A172 (cell line): ENCODE results near the gene NCS1. TPM values are rescaled to one million over a fixed set of nuclear protein-coding genes. Genes with fewer than 3 reads are reported as not detected.
"Not testable (repeated sequence)": the region's sequence is repeated elsewhere in the genome, so short reads cannot be mapped to it uniquely, and the experiment has no call there.

Experiments
- DNase-seq: peaks from one replicate; pipeline ENCODE4 v3.0.0-alpha.2; 2015; ENCODE audit warnings: low spot score
- total RNA-seq: library from RNA; depleted of rRNA; stranded (reverse); fragments of >200 nt; shearing (Covaris generic); gene quantifications from 2 replicates; pipeline ENCODE4 v1.2.3, GENCODE V29; 2014

Gene NCS1
- total RNA-seq, 1 experiment from 2014 or later = 42.6 TPM

DNA sequence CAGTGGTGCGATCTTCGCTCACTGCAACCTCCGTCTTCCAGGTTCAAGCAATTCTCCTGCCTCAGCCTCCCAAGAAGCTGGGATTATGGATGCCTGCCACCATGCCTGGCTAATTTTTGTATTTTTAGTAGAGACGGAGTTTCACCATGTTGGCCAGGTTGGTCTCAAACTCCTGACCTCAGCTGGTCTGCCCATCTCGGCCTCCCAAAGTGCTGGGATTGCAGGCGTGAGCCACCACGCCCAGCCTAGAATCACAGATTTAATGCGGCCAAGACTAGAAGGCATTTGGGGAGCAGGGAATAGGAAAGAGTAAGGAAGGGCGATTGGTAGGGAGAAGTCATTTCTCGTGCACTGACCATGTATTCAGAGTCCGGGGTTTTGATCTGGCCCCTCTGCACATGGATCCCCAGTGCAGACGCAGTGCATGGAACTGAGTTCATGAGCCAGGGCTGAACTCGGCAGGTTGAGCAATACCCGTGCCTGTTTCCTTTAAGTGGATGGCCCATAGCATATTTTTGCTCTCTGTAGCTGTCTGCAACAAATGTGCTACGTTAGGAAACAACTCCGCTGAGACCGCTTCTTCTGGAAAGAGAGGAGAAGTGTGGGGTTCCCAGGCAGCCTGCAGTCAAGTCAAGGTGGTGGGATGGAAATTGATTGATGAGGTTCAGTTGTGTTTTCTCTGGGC, 90.0 kb downstream of the NCS1 start:
- DNase-seq = no peak

DNA sequence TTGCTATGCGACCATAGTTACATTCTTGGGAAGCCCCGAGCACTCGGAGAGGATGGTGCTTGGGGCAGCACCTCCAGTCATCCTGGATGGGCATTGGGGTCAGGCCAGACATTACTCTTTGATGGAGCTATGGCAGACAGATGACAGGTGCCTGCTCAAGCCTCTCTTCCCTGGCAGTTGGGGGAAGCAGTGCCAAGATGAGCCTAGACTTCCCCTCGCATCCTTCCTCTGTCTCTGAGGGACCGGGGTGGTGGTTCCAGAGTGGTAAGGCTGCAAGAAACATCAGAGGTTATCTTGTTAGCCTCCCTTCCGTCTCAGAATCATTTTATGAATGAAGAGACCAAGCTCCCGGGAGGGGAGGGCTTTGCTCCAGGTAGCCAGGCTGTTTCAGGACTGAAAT, 90.6 kb downstream of the NCS1 start:
- DNase-seq = no peak

GRCh38 chr9:130263601-130264413, 91.6 kb downstream of the NCS1 start:
- DNase-seq = peak; percentile 42

DNA sequence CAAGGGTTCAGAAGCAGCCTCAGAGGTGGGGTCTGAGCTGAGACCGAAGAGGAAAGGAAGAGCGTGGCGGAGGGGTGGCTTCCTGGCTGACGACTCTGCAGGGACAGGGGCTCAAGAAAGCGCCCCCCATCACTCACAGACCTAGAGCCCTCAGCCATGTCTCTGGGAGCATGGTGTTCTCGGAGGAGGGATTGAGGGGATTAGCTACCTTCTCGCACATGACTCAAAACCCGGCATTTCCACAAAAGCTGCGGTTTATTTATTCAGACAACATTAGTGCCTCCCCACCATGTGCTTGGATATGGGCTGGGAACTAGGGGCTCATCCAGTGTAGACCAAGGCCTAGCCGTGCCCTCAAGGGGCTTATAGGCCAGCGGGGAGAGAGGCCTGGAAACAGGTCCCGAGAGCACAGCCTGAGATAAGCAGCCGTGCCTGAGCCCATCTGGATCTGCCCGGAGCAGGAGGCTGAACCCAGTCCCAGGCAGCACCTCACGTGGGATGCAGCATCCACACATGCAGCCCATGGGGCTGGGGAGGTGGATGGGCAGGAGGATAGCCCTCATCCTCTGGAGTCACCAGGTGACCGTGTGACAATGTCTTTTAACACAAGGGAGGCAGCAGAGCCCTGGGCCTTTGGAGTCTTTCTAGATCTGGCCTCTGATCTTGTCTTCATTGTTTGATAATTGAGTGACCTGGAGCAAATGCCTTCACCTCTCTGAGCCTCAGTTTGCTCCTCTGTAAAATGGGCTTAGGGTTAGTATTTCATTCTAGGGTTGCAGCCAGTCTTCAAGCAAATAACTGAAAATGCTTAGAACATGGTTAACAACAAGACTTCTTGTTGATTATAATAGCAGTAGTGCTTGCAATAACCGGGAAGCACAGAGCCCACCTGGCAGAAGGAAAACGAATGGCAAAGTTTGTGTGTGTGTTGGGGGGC, 92.5 kb downstream of the NCS1 start:
- no peak for DNase-seq

- DNase-seq = no peak
Measured at GRCh38 chr9:130265431-130266235, 93.4 kb downstream of the NCS1 start, which contains the start of gene HMCN2. Gene HMCN2 (plus strand): TSS chr9:130265760. CDS start chr9:130265879, 119 bp downstream.

DNA sequence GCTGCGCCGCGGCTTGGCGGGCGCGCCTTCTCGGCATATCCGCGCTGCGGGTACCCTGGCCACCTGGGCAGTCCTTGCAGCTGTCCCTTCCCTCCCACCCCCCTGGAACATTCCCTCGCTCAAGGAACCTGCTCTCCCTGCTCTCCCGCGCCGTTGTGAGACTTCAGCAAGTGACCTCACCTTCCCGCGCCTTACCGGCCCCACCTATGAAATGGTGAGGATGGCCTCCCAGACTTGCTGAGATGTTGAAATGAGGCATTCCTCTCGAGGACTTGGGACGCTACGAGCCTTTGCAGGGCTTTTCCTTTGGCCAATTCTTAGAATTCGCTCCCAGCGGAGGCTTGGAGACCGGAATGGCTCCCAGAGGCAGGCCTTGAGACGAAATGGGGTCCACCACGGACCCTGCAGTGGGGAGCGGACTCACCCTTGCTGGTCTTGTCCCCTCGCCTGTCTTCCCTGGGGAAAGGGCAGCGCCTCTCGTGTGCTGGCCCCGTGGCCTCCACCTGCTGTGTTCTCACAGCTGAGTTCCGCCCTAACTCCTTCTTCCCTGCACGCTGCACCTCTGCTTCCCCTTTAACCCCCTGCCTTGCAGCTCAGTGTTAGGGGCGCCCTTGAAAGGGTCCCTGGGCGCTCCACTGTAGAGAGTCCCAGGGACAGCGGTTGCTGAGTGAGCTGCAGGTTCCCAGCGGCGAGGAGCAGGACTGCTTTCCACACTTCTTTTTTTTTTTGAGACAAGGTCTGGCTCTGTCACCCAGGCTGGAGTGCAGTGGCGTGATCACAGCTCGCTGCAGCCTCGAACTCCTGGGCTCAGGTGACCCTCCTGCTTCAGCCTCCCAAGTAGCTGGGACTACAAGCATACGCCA, 94.3 kb downstream of the NCS1 start:
- DNase-seq = no peak

DNA sequence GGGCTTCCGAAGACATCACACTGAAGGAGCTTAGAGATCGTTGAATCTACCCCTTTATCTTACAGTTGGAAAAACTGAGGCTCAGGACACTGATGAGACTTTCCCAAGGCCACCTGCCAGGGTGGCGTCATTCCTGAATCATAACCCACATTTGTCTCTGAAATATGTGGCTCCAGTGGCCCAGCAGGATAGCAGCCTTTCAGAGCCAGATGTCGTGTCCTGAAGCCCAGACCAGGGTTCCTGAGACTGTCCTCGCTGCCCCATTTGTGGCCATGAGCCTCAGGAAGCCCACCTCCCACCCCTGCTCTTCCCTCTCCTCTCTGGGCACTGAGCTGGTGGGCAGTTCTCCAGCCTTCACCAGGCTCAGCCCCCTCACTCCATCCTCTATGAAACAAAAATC, 95.7 kb downstream of the NCS1 start:
- no peak for DNase-seq

GRCh38 chr9:130268521-130269211, 96.5 kb downstream of the NCS1 start:
- DNase-seq = no peak

DNA sequence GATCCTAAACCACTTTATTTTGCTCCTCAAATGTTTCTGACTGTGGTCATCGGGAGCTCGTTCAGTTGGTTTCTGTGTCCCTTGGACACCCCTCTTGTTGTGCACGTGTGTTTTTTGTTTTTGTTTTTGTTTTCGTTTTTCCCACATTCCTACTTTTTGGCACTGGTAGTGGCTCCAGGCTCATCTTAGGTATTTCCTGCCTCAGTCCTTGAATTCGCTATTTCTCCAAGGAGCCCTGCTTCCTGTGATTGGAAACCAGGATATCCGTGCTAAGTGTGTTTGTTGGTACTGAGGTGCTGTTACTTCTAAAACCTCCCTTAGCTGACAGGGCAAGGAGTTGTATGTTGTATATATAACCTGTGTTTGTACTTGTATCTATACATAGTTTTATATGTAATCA, 99.3 kb downstream of the NCS1 start:
- no peak for DNase-seq

DNA sequence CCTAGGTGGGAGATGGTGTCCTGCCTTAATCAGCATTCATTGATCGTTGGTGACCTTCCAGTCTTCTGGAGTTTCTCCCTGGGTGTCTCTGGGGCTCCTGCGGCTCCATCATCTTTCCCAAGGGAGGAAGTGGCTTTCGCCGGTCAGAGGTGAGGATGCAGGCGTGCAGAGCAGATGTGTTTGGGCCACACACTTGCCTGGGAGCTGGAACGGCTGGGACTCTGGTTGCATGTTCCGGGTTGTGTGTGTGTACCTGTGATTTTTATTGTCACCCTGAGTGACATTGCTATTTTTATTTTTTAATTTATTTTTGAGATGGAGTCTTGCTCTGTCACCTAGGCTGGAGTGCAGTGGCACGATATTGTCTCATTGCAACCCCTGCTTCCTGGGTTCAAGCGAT, 103.0 kb downstream of the NCS1 start:
- no peak for DNase-seq

DNA sequence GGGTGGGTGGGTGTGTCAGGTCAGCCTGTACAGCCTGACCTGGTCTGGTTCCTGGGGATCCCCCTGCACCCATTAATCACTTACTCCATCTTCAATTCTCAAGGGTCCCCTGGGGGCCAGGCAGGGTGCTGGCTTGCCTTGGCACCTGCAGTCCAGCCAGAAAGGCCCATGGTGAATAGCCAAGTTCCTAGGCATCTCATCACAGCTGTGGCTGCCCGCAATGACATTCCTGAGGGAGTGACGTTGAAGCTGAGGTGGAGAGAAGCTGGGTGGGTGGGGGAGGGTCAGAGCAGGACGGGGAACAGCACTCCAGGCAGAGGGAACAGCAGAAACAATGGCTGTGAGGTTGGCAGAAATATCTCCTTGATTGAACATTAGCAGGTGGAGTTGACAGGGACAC, 103.9 kb downstream of the NCS1 start:
- no peak for DNase-seq

GRCh38 chr9:130276955-130277354, 104.8 kb downstream of the NCS1 start:
- DNase-seq = no peak

DNA sequence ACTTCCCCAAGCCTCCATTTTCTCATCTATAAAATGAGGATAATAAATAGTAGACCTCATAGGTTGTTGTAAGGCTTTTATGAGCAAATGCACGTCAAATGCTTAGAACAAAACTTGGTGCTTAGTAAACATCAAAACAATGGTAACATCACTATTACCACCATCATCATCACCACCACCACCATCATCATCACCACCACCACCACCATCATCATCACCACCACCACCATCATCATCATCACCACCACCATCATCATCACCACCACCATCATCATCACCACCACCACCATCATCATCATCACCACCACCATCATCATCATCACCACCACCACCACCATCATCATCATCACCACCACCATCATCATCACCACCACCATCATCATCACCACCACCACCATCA, 105.3 kb downstream of the NCS1 start:
- DNase-seq = not testable (repeated sequence)

DNA sequence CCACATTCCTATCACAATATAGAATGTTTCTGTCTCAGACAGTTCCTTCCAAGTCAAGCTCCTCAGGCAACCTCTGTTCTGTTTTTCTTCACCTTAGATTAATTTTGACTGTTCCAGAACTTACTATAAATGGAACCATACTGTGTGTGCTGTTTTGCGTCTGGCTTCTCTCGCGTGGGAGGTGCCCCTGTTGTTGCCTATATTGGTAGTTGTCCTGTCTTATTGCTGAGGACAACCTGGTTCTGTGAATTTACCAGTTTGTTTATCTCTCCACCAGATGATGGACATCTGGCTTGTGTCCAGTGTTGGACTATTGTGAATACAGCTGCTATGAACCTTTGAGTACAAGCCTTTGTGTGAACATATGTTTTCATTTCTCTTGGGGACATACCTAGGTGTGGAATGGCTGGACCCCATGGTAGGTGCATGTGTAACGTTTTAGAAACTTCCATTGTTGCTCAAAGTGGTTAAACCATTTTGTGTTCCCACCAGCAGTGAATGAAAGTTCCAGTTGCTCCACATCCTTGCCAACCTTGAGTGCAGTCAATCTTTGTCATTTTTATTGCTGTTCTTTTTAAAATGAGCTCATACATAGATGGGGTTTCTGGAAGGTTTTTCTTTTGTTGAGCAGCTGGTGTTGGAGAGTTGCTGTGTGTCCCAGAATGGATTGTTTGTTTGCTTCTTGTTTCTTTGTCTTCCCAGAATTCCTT, 111.5 kb downstream of the NCS1 start:
- DNase-seq = no peak

GRCh38 chr9:130284249-130284625, 112.0 kb downstream of the NCS1 start:
- DNase-seq = no peak

DNA sequence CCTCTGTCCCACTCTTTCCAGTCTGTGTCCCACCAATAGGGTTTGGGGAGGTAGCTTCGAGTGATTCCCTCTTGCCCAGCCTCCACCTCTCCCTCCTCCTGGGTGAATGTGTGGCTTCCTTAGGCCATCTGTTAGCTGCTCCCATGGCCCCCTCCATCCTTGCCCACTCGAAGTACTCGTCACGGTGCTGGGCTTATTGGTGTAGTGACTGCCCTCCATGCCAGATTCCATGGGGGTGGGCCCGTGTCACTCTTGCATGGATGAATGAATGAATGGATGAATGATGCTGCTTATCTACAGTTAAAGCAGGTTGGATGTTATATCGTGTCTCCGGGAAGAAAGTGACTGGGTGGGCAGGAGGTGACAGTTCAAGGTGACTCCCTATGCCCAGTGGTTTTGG, 112.5 kb downstream of the NCS1 start:
- DNase-seq = no peak

GRCh38 chr9:130285271-130285670, 113.1 kb downstream of the NCS1 start:
- DNase-seq = no peak

DNA sequence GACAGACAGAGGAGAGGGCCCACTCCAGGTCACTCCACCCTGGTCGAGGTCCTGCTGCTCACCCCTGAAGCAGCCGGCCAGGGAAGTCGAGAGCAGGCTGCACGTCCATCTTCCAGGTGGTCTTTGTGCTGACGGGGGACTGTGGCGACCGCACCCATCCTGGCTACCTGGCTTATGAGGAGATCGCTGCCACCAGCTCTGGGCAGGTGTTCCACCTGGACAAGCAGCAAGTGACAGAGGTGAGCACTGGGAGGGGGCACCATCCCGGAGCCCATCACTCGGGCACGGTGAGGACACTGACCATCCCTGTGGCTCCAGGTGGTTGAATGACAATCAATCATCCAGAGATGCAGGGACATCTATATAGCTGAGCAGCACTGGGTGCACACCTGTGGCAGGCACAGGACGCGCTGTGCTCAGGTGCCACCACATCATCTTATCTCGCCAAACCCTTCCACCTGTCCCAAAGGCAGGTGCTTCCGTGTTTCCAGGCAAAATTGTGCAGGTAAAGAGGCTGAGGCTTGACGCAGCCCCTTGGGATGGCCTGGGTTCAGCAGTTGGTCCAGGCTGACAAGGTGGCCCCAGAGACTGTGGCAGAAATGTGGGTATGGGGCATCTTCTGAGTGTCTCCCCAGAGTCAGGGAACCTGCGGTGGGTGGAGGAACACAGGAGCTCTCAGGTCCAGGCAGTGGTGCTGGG, 114.0 kb downstream of the NCS1 start:
- no peak for DNase-seq
